ENCODE measurements around the gene CHMP6. TPM values are rescaled to one million over a fixed set of nuclear protein-coding genes. Genes with fewer than 3 reads are reported as not detected.
A peak's percentile ranks its signal among the peaks of the same experiment; 100 is the strongest.

Gene CHMP6
- total and polyA plus RNA-seq, 10 donors = 23.0 to 41.1 (median 30.8) TPM

GRCh38 chr17:80964544-80964856 lies 27.1 kb upstream of the CHMP6 start:
- Histone ChIP-seq H3K27me3 (replicated peaks in 1 of 7) (no peaks in the 10 kb centered on the region), H3K27ac (peak overlapping the region in 3 of 8 donors; percentile 39 to 88 (median 47)), H3K36me3 (peaks cover 0 to 64% (median 22%) of the 10 kb centered on the region in 6 donors), H3K9me3 (no peaks in the 10 kb centered on the region), H3K4me1 (peaks cover 8 to 50% (median 31%) of the 10 kb centered on the region in 6 donors), H3K4me3 (no peak overlapping the region)
- DNase-seq = no peak
- WGBS, 5 donors = 70 to 84% (median 81%) methylated on average over 11 to 14 of the region's 14 CpGs
- intact Hi-C loops (cut with DNase I; ENCODE audit: low total_unique reads) = no loop called here
- no peak for TF ChIP-seq POLR2A (IDR thresholded peaks at IDR 0.05)
- TF ChIP-seq CTCF (IDR thresholded peaks at IDR 0.05 in 8 of 11, conservative IDR thresholded peaks at IDR 0.05 in 3 of 11) = no peak
- no peak for TF ChIP-seq POLR2AphosphoS5 (IDR thresholded peaks at IDR 0.05)

- H3K27me3 ChIP-seq (replicated peaks in 1 of 7) = peaks cover 0 to 1% (median 0%) of the 10 kb centered on the region in 7 donors
- peaks cover 4 to 50% (median 33%) of the 10 kb centered on the region in 6 donors for H3K4me1 ChIP-seq
- intact Hi-C loops (cut with DNase I; ENCODE audit: low total_unique reads) = no loop called here
- peak in 2 of 3 donors; percentile 31 to 67 for TF ChIP-seq POLR2AphosphoS5 (IDR thresholded peaks at IDR 0.05)
- no peak for TF ChIP-seq POLR2A (IDR thresholded peaks at IDR 0.05)
- TF ChIP-seq CTCF (IDR thresholded peaks at IDR 0.05 in 8 of 11, conservative IDR thresholded peaks at IDR 0.05 in 3 of 11) = peak in 3 of 11 experiments; percentile 33 to 36 (median 34)
- H3K36me3 ChIP-seq = peaks cover 0 to 62% (median 22%) of the 10 kb centered on the region in 6 donors
- H3K4me3 ChIP-seq = no peak overlapping the region
- 76 to 87% (median 85%) methylated on average over 22 to 36 of the region's 36 CpGs for WGBS, 5 donors
- no peaks in the 10 kb centered on the region for H3K9me3 ChIP-seq
- peak overlapping the region in 5 of 8 donors; percentile 39 to 88 (median 55) for H3K27ac ChIP-seq
- peak; percentile 78 for DNase-seq
Measured at GRCh38 chr17:80964859-80965580, 26.6 kb upstream of the CHMP6 start.

DNA sequence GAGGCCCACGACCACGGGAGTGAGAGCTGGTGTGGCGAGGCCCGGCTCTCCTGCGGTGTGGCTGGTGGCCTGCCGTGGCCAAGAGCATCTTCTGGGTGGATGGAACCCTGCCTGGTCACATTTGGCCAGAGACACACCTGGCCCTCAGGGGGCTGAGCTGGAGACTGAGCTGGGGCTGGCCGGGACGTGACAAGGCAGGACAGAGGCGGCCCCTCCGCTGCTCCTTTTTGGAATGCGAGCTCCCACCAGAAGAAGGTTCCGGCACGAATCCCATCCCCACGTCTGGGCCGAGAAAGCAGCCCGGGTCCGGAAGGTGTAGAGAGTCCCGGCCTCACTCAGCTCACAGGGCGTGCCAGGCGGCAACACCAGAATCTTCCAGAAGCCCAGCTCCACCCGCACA lies 26.0 kb upstream of the CHMP6 start:
- DNase-seq = peak; percentile 71
- intact Hi-C loops (cut with DNase I; ENCODE audit: low total_unique reads) = no loop called here

More for the DNA sequence above, 26.0 kb upstream of the CHMP6 start:
- Histone ChIP-seq H3K4me1 (peaks cover 1 to 50% (median 36%) of the 10 kb centered on the region in 6 donors), H3K27ac (peak overlapping the region in 5 of 8 donors; percentile 39 to 88 (median 55)), H3K36me3 (peaks cover 0 to 56% (median 20%) of the 10 kb centered on the region in 6 donors), H3K27me3 (replicated peaks in 1 of 7) (peaks cover 0 to 7% (median 0%) of the 10 kb centered on the region in 7 donors), H3K4me3 (no peak overlapping the region), H3K9me3 (no peaks in the 10 kb centered on the region)
- TF ChIP-seq POLR2A (IDR thresholded peaks at IDR 0.05) (no peak), POLR2AphosphoS5 (IDR thresholded peaks at IDR 0.05) (no peak), CTCF (IDR thresholded peaks at IDR 0.05 in 8 of 11, conservative IDR thresholded peaks at IDR 0.05 in 3 of 11) (no peak)
- WGBS, 5 donors = 83 to 94% (median 93%) methylated on average over 16 to 21 of the region's 21 CpGs
